Esophagus squamous epithelium (tissue), 4 donors: ENCODE data around the gene CPLANE1.

Experiments
- POLR2A ChIP-seq, 4 donors: fragments of 450-650 bp; IDR thresholded peaks; one replicate each; pipeline ENCODE4 v1.6.1; 2017; ENCODE audit warnings: antibody characterized with exemption in 4 of 4, mild to moderate bottlenecking in 4 of 4, moderate library complexity in 3 of 4
- TF ChIP-seq, protein P1 (sequence below), 6 experiments: fragments of 450-650 bp in 4 of 6; fragments of 200-600 bp in 2 of 6; sonication (generic) in 2 of 6; IDR thresholded peaks; one replicate each; pipeline ENCODE4 v1.5.1; 2016 to 2019; ENCODE audit warnings: antibody characterized with exemption in 6 of 6, mild to moderate bottlenecking in 4 of 6, moderate library complexity in 4 of 6

DNA sequence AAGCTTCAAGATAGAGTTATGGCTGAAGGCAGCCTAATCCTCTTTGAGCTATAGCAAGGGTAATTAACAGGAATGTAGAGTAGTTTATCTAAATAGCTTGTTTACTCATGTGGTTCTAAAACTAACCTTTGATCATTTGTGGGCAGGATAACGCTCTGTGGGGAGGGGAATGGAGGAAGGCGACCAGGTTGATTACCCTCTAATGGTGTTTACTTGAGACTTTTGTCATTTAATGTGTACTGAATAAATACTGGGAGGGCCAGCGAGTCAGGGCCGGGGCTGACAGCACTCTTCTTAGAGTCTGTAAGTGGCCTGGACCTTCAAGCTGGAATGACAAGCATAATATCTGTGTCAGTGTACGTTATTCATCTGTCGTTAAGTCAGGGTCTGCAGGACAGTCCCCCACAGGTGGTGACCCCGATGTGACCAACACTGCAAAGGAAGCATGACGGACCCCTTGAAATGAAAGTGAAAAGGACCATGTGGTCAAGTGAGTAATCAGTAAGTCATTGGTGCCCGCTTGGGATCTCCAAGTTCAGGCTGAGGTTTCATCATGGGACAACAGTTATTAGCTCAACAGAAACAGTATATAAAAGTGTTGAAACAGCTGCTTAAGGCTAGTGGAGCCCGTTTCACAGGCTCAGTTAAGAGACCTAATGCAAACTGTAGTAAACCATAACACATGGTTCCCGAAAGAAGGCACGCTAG lies 162.6 kb downstream of the CPLANE1 start:
- TF ChIP-seq, protein P1, sequence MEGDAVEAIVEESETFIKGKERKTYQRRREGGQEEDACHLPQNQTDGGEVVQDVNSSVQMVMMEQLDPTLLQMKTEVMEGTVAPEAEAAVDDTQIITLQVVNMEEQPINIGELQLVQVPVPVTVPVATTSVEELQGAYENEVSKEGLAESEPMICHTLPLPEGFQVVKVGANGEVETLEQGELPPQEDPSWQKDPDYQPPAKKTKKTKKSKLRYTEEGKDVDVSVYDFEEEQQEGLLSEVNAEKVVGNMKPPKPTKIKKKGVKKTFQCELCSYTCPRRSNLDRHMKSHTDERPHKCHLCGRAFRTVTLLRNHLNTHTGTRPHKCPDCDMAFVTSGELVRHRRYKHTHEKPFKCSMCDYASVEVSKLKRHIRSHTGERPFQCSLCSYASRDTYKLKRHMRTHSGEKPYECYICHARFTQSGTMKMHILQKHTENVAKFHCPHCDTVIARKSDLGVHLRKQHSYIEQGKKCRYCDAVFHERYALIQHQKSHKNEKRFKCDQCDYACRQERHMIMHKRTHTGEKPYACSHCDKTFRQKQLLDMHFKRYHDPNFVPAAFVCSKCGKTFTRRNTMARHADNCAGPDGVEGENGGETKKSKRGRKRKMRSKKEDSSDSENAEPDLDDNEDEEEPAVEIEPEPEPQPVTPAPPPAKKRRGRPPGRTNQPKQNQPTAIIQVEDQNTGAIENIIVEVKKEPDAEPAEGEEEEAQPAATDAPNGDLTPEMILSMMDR (IDR thresholded peaks at IDR 0.05), result no peak
- no peak for TF ChIP-seq POLR2A (IDR thresholded peaks at IDR 0.05)
